H1 (cell line): ENCODE results near the gene UBE2B. TPM values are rescaled to one million over a fixed set of nuclear protein-coding genes. Genes with fewer than 3 reads are reported as not detected.

ENCODE experiments used
- CTCF ChIA-PET: fragments of 300-600 bp; sonication (Branson Sonifier 250); formaldehyde crosslinking; loops from one replicate; lab custom pipeline; 2021; ENCODE audit not compliant: partially characterized antibody; lab: Charles Lee
- POLR2A ChIA-PET: fragments of 300-600 bp; sonication (Branson Sonifier 250); formaldehyde crosslinking; loops from one replicate; lab custom pipeline; 2021; ENCODE audit warnings: inconsistent platforms; ENCODE audit not compliant: partially characterized antibody; lab: Charles Lee
- DNase-seq, 2 experiments: peaks; one replicate each; pipeline versions ENCODE4 v3.0.0 to v3.0.0-alpha.2; 2010 to 2022; ENCODE audit warnings: low spot score in 2 of 2, low read depth in 1 of 2, mixed read lengths in 1 of 2
- FAIRE-seq: peaks from 2 replicates; lab custom pipeline; 2011; peaks lifted over from hg19 to GRCh38; lab: Jason Lieb, UNC
- H2AFZ ChIP-seq: 2 replicates; pipeline ENCODE4 v1.8.1; 2012; ENCODE audit warnings: low read length, inconsistent platforms
- H2AK5ac ChIP-seq: 2 replicates; pipeline ENCODE4 v1.6.1; 2013; ENCODE audit warnings: low read depth, low read length
- H2BK120ac ChIP-seq: replicated peaks from 2 replicates; pipeline ENCODE3; 2013; ENCODE audit warnings: low read depth, low read length, inconsistent platforms
- H2BK12ac ChIP-seq: 2 replicates; pipeline ENCODE4 v1.6.1; 2013; ENCODE audit warnings: low read depth, low read length
- H2BK15ac ChIP-seq: 2 replicates; pipeline ENCODE4 v1.6.1; 2013; ENCODE audit warnings: low read length
- H2BK20ac ChIP-seq: 2 replicates; pipeline ENCODE4 v1.6.1; 2013; ENCODE audit warnings: low read length
- H2BK5ac ChIP-seq: 2 replicates; pipeline ENCODE4 v1.6.1; 2013; ENCODE audit warnings: low read depth, low read length
- H3K14ac ChIP-seq: 2 replicates; pipeline ENCODE4 v1.6.1; 2013; ENCODE audit warnings: inconsistent platforms; ENCODE audit not compliant: insufficient read length
- H3K18ac ChIP-seq: 2 replicates; pipeline ENCODE4 v1.6.1; 2013; ENCODE audit warnings: low read length; ENCODE audit errors: extremely low read depth
- H3K23ac ChIP-seq: 2 replicates; pipeline ENCODE4 v1.6.1; 2013; ENCODE audit warnings: inconsistent platforms; ENCODE audit not compliant: insufficient read length
- H3K23me2 ChIP-seq: 2 replicates; pipeline ENCODE4 v1.6.1; 2013; ENCODE audit warnings: low read depth, low read length
- H3K27ac ChIP-seq: 2 replicates; pipeline ENCODE4 v1.6.1; 2011; ENCODE audit warnings: low read depth, low read length, inconsistent platforms
- H3K27me3 ChIP-seq, 4 experiments: replicated peaks in 1 of 4; 1 replicate in 1 of 4; 2 replicates in 3 of 4; pipeline versions ENCODE4 v1.6.1 to v1.8.1; 2011 to 2013; ENCODE audit warnings: low read length in 3 of 4, mild to moderate bottlenecking in 3 of 4, inconsistent platforms in 2 of 4, mixed read lengths in 2 of 4, moderate library complexity in 1 of 4; ENCODE audit not compliant: control insufficient read depth in 3 of 4, insufficient read depth in 3 of 4; ENCODE audit errors: extremely low read depth in 1 of 4
- H3K36me3 ChIP-seq, 4 experiments: 2 replicates each; pipeline versions ENCODE4 v1.6.1 to v1.8.1; 2011 to 2013; ENCODE audit warnings: mild to moderate bottlenecking in 4 of 4, low read length in 3 of 4, moderate library complexity in 2 of 4, control low read depth in 1 of 4, inconsistent platforms in 1 of 4; ENCODE audit not compliant: insufficient read depth in 4 of 4, control insufficient read depth in 2 of 4
- H3K4ac ChIP-seq: replicated peaks from 2 replicates; pipeline ENCODE3; 2013; ENCODE audit warnings: low read length, low read depth, mixed read lengths, inconsistent platforms; ENCODE audit not compliant: insufficient read length
- H3K4me1 ChIP-seq, 4 experiments: replicated peaks in 1 of 4; 1 replicate in 1 of 4; 2 replicates in 3 of 4; pipeline versions ENCODE4 v1.6.1 to v1.8.1; 2011 to 2013; ENCODE audit warnings: low read length in 3 of 4, inconsistent platforms in 2 of 4, mixed read lengths in 1 of 4; ENCODE audit not compliant: insufficient read depth in 4 of 4, control insufficient read depth in 3 of 4
- H3K4me2 ChIP-seq, 2 experiments: 2 replicates each; pipeline versions ENCODE4 v1.6.1 to v1.8.1; 2011 to 2013; ENCODE audit warnings: low read depth in 2 of 2, low read length in 2 of 2, control low read depth in 1 of 2, inconsistent platforms in 1 of 2, mild to moderate bottlenecking in 1 of 2; ENCODE audit not compliant: insufficient read depth in 1 of 2
- H3K4me3 ChIP-seq, 4 experiments: fragments of 200-600, 300-600 bp in 1 of 4; sonication (generic), shearing (Covaris generic), sonication (Bioruptor Twin) in 1 of 4; 2 replicates each; pipeline versions ENCODE4 v1.5.1 to v1.8.1; 2011 to 2016; ENCODE audit warnings: low read length in 4 of 4, low read depth in 3 of 4, control low read depth in 2 of 4, inconsistent platforms in 2 of 4, mild to moderate bottlenecking in 2 of 4, mixed read lengths in 1 of 4, moderate library complexity in 1 of 4; ENCODE audit not compliant: insufficient read depth in 2 of 4; ENCODE audit errors: extremely low read depth in 1 of 4
- H3K56ac ChIP-seq: replicated peaks from 2 replicates; pipeline ENCODE3; 2013; ENCODE audit warnings: low read depth, mild to moderate bottlenecking, mixed read lengths, low read length, inconsistent platforms; ENCODE audit not compliant: insufficient read length
- H3K79me1 ChIP-seq: 2 replicates; pipeline ENCODE4 v1.6.1; 2013; ENCODE audit warnings: low read depth, low read length, control low read depth
- H3K79me2 ChIP-seq, 2 experiments: 2 replicates each; pipeline versions ENCODE4 v1.6.1 to v1.8.1; 2012 to 2013; ENCODE audit warnings: low read length in 2 of 2, mild to moderate bottlenecking in 2 of 2, inconsistent platforms in 1 of 2; ENCODE audit not compliant: insufficient read depth in 2 of 2, control insufficient read depth in 1 of 2
- H3K9ac ChIP-seq, 4 experiments: replicated peaks in 1 of 4; 1 replicate in 1 of 4; 2 replicates in 3 of 4; pipeline versions ENCODE4 v1.6.1 to v1.8.1; 2011 to 2013; ENCODE audit warnings: low read depth in 3 of 4, low read length in 3 of 4, control low read depth in 2 of 4, mild to moderate bottlenecking in 2 of 4, moderate library complexity in 2 of 4, inconsistent platforms in 1 of 4; ENCODE audit errors: extremely low read depth in 1 of 4
- H3K9me3 ChIP-seq, 2 experiments: 2 replicates each; pipeline versions ENCODE4 v1.6.1 to v1.8.1; 2012 to 2013; ENCODE audit warnings: mild to moderate bottlenecking in 2 of 2, moderate library complexity in 2 of 2, control low read depth in 1 of 2, inconsistent platforms in 1 of 2, low read depth in 1 of 2, low read length in 1 of 2, mixed read lengths in 1 of 2; ENCODE audit not compliant: insufficient read depth in 2 of 2
- H4K20me1 ChIP-seq, 2 experiments: replicated peaks in 1 of 2; 2 replicates each; pipeline versions ENCODE3 to v1.8.1; 2011 to 2013; ENCODE audit warnings: inconsistent platforms in 2 of 2, low read length in 2 of 2, mild to moderate bottlenecking in 1 of 2; ENCODE audit not compliant: insufficient read depth in 2 of 2, control insufficient read depth in 1 of 2
- H4K5ac ChIP-seq: 2 replicates; pipeline ENCODE4 v1.6.1; 2013; ENCODE audit warnings: low read length, low read depth, mixed read lengths, inconsistent platforms; ENCODE audit not compliant: insufficient read length
- H4K8ac ChIP-seq: 2 replicates; pipeline ENCODE4 v1.8.0; 2013; ENCODE audit warnings: mild to moderate bottlenecking, moderate library complexity, low read length, inconsistent platforms; ENCODE audit not compliant: insufficient read depth; ENCODE audit errors: extremely low read depth
- H4K91ac ChIP-seq: replicated peaks from 2 replicates; pipeline ENCODE3; 2013; ENCODE audit warnings: low read length, mixed read lengths, inconsistent platforms; ENCODE audit not compliant: insufficient read length
- CHD2 ChIP-seq: IDR thresholded peaks from 2 replicates; pipeline ENCODE4 v1.6.1; 2012; ENCODE audit warnings: low read length, improper control_type of control experiment
- EZH2 ChIP-seq: fragments of 200-600 bp; sonication (generic); IDR thresholded peaks from 2 replicates; pipeline ENCODE4 v1.7.1; 2012; ENCODE audit warnings: low read depth, mild to moderate bottlenecking, moderate library complexity, low read length, inconsistent platforms; ENCODE audit not compliant: severe bottlenecking
- GABPA ChIP-seq: IDR thresholded peaks from 2 replicates; pipeline ENCODE4 v1.6.1; 2011; ENCODE audit warnings: mild to moderate bottlenecking, low read length, moderate library complexity, borderline replicate concordance; ENCODE audit not compliant: insufficient read depth
- JUN ChIP-seq: IDR thresholded peaks from 2 replicates; pipeline ENCODE4 v1.6.1; 2011; ENCODE audit warnings: low read depth, mild to moderate bottlenecking, improper control_type of control experiment, low read length
- KDM1A ChIP-seq: fragments of 200-600, 300-600 bp; sonication (generic); IDR thresholded peaks from 2 replicates; pipeline ENCODE4 v1.7.1; 2016; ENCODE audit warnings: mild to moderate bottlenecking, low read length, borderline replicate concordance
- MAFK ChIP-seq: IDR thresholded peaks from 2 replicates; pipeline ENCODE4 v1.6.1; 2012; ENCODE audit warnings: low read depth, mild to moderate bottlenecking, improper control_type of control experiment, low read length
- RBBP5 ChIP-seq: IDR thresholded peaks from 2 replicates; pipeline ENCODE4 v1.7.1; 2012; ENCODE audit warnings: low read depth, mild to moderate bottlenecking, inconsistent platforms, low read length, moderate library complexity, borderline replicate concordance
- RFX5 ChIP-seq: IDR thresholded peaks from 2 replicates; pipeline ENCODE4 v1.6.1; 2011; ENCODE audit warnings: low read depth, low read length, improper control_type of control experiment, borderline replicate concordance
- SP1 ChIP-seq: IDR thresholded peaks from 2 replicates; pipeline ENCODE4 v1.6.1; 2011; ENCODE audit warnings: low read depth, low read length
- TAF1 ChIP-seq: IDR thresholded peaks from 2 replicates; pipeline ENCODE4 v1.6.1; 2011; ENCODE audit warnings: mild to moderate bottlenecking, low read depth, low read length
- ZNF274 ChIP-seq: IDR thresholded peaks from 2 replicates; pipeline ENCODE4 v1.7.0; 2012; ENCODE audit warnings: low read length, borderline replicate concordance; ENCODE audit errors: extremely low read depth
- WGBS, 2 experiments: shearing (Covaris generic) in 1 of 2; methylation state at CpG; one replicate each; pipeline versions ENCODE4 v1.1.6 to v1.1.7; 2013 to 2015; ENCODE audit warnings: low lambda C conversion rate in 2 of 2, mixed read lengths in 2 of 2, inconsistent platforms in 1 of 2, low coverage in 1 of 2, missing lambda C conversion rate in 1 of 2; ENCODE audit not compliant: insufficient replicate concordance in 2 of 2, insufficient coverage in 1 of 2, insufficient read length in 1 of 2; ENCODE audit errors: extremely low coverage in 1 of 2, missing lambda C conversion rate in 1 of 2; 5-methylcytosine and 5-hydroxymethylcytosine counted together
- polyA plus RNA-seq, 7 experiments: library from polyadenylated mRNA; depleted of rRNA in 3 of 7; stranded (reverse) in 5 of 7; unstranded in 2 of 7; fragments of >200 nt in 5 of 7; fragments of 200-250 nt in 2 of 7; gene quantifications; 1 replicate in 5 of 7; 2 replicates in 1 of 7; 4 replicates in 1 of 7; pipeline versions ENCODE4 v1.2.1 to v1.2.3, GENCODE V29; 2011 to 2013; ENCODE audit warnings: missing spikeins in 2 of 7, mixed read lengths in 2 of 7
- total RNA-seq: library from RNA; stranded (reverse); fragmentation: NEBNext Ultra II Directional; extraction: Animal tissue kit (Norgen Biotek cat#: 25700); gene quantifications from 2 replicates; pipeline ENCODE4 v1.2.1, GENCODE V29; 2021
- TF ChIP-seq, protein P1 (sequence below), 3 experiments: IDR thresholded peaks; 1 replicate in 2 of 3; 2 replicates in 1 of 3; pipeline versions ENCODE4 v1.5.1 to v1.6.1; 2011; ENCODE audit warnings: low read length in 3 of 3, mild to moderate bottlenecking in 3 of 3, inconsistent platforms in 2 of 3, low read depth in 1 of 3, moderate library complexity in 1 of 3; ENCODE audit not compliant: insufficient read depth in 1 of 3; ENCODE audit errors: control extremely low read depth in 1 of 3

The UBE2B gene
- total and polyA plus RNA-seq, 2 of the 8 experiments (the other 6 are each of a cell fraction or from before 2014, with no cell fraction given): 15.9 to 46.8 TPM

DNA sequence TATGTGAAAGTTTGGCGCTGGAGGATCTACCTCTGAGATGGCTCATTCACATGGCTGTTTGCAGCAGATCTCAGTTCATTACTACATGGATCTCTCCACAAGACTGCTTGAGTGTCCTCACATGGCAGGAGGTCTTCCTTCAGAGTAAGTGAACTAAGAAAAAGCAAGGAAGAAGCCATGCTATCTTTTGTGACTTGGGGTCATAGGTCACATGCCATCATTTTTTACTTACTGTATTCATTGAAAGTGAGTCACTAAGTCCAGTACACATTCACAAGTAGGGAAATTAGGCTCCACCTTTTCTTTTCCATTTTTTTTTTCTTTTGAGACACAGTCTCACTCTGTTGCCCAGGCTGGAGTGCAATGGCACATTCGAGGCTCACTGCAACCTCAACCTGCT, 49.0 kb downstream of the UBE2B start:
- Histone ChIP-seq H3K14ac (no peak overlapping the region), H3K9me3 (no peaks in the 10 kb centered on the region), H3K79me1 (no peaks in the 10 kb centered on the region), H3K18ac (no peak overlapping the region), H3K23me2 (no peaks in the 10 kb centered on the region), H3K56ac (no peak overlapping the region), H3K36me3 (no peaks in the 10 kb centered on the region), H2BK20ac (no peak overlapping the region), H3K27ac (no peak overlapping the region), H3K4me3 (no peak overlapping the region), H2AK5ac (no peak overlapping the region), H2AFZ (no peak overlapping the region), H4K91ac (peak overlapping the region; percentile 34), H3K4me1 (no peaks in the 10 kb centered on the region), H3K79me2 (no peaks in the 10 kb centered on the region), H3K4me2 (no peak overlapping the region), H4K5ac (no peak overlapping the region), H3K27me3 (no peaks in the 10 kb centered on the region), H3K23ac (no peak overlapping the region), H2BK12ac (no peak overlapping the region), H3K4ac (no peak overlapping the region), H3K9ac (no peak overlapping the region), H2BK120ac (peak overlapping the region; percentile 47), H4K20me1 (no peaks in the 10 kb centered on the region), H2BK15ac (no peak overlapping the region), H4K8ac (no peak overlapping the region), H2BK5ac (no peak overlapping the region)
- POLR2A ChIA-PET: interaction anchor here (1.0 to 1.4 kb wide), 2 partner anchors 14 to 17 kb away, joined by 3 read pairs; no protein-coding TSS in a partner anchor
- FAIRE-seq: no peak
- 88% methylated on average over 2 of the region's 2 CpGs; no CpG with 5 or more reads in 1 of the 2 experiments for WGBS, 2 experiments
- no peak for DNase-seq
- CTCF ChIA-PET: interaction anchor here (1.0 kb wide), 1 partner anchor 10 kb away, joined by 5 read pairs; the partner anchor contains the start of gene CDKN2AIPNL
- TF ChIP-seq SP1 (no peak), TAF1 (no peak), RFX5 (no peak), GABPA (no peak), MAFK (no peak), ZNF274 (no peak), JUN (no peak), EZH2 (no peak), KDM1A (no peak), RBBP5 (no peak), CHD2 (no peak)
- TF ChIP-seq, protein P1, sequence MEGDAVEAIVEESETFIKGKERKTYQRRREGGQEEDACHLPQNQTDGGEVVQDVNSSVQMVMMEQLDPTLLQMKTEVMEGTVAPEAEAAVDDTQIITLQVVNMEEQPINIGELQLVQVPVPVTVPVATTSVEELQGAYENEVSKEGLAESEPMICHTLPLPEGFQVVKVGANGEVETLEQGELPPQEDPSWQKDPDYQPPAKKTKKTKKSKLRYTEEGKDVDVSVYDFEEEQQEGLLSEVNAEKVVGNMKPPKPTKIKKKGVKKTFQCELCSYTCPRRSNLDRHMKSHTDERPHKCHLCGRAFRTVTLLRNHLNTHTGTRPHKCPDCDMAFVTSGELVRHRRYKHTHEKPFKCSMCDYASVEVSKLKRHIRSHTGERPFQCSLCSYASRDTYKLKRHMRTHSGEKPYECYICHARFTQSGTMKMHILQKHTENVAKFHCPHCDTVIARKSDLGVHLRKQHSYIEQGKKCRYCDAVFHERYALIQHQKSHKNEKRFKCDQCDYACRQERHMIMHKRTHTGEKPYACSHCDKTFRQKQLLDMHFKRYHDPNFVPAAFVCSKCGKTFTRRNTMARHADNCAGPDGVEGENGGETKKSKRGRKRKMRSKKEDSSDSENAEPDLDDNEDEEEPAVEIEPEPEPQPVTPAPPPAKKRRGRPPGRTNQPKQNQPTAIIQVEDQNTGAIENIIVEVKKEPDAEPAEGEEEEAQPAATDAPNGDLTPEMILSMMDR (IDR thresholded peaks at IDR 0.05; ENCODE audit: control extremely low read depth in 1 of 3, insufficient read depth in 1 of 3, low read depth in 1 of 3, low read length in 3 of 3): no peak
